ENCODE data around the gene LRRC30. TPM values are rescaled to one million over a fixed set of nuclear protein-coding genes. Genes with fewer than 3 reads are reported as not detected.

LRRC30 gene
- polyA plus RNA-seq, 1 donor (not counting 4 experiments of a cell fraction or from before 2014, with no cell fraction given) = not detected

- H3K9me3 ChIP-seq (ENCODE audit: control insufficient read depth, low read depth, low read length) = no peaks in the 10 kb centered on the region
- H3K36me3 ChIP-seq (ENCODE audit: control insufficient read depth in 2 of 2, extremely low read depth in 1 of 2, insufficient read depth in 2 of 2, low read length in 2 of 2) = no peaks in the 10 kb centered on the region
- no peaks in the 10 kb centered on the region for H3K27me3 ChIP-seq (ENCODE audit: control insufficient read depth, extremely low read depth, insufficient read depth, low read length)
- H3K4me3 ChIP-seq (ENCODE audit: control insufficient read depth in 2 of 3, extremely low read depth in 1 of 3, insufficient read depth in 2 of 3, low read depth in 1 of 3, low read length in 3 of 3) = no peak overlapping the region
- dilution Hi-C loops (cut with MboI; ENCODE audit: extremely low pct_ligation_motif_present, low sequenced_read_pairs) = no loop called here
- H2AFZ ChIP-seq (ENCODE audit: control insufficient read depth, low read length) = no peak overlapping the region
- H4K20me1 ChIP-seq (ENCODE audit: control insufficient read depth, extremely low read depth, insufficient read depth, low read length) = no peaks in the 10 kb centered on the region
- no peaks in the 10 kb centered on the region for H3K4me1 ChIP-seq (ENCODE audit: control insufficient read depth, extremely low read depth, insufficient read depth, low read length)
- no peaks in the 10 kb centered on the region for H3K79me2 ChIP-seq (ENCODE audit: control insufficient read depth, insufficient read depth, low read length)
- no peak overlapping the region for H3K9ac ChIP-seq (ENCODE audit: control insufficient read depth, extremely low read depth, insufficient read depth, low read length)
- no peak for DNase-seq (ENCODE audit: low read depth, low spot score)
- TF ChIP-seq EZH2 (IDR thresholded peaks at IDR 0.05; ENCODE audit: low read length) (no peak), CTCF (optimal IDR thresholded peaks at IDR 0.05 in 1 of 3, IDR thresholded peaks at IDR 0.05 in 1 of 3, conservative IDR thresholded peaks at IDR 0.05 in 1 of 3; ENCODE audit: extremely low read depth in 1 of 3, insufficient read depth in 2 of 3, low read length in 3 of 3) (no peak)
- no peaks in the 10 kb centered on the region for H3K9me1 ChIP-seq (ENCODE audit: control insufficient read depth, extremely low read depth, insufficient read depth, low read length)
- H3K27ac ChIP-seq (ENCODE audit: control insufficient read depth, insufficient read depth, low read length) = no peak overlapping the region
- FAIRE-seq = no peak
- H3K4me2 ChIP-seq (ENCODE audit: control insufficient read depth, extremely low read depth, insufficient read depth, low read depth, low read length) = no peak overlapping the region
These were observed 6.7 kb upstream of the LRRC30 start for GRCh38 chr18:7224198-7224597.

GRCh38 chr18:7232218-7232617 lies 1.3 kb downstream of the LRRC30 start:
- no peak for FAIRE-seq
- TF ChIP-seq CTCF (optimal IDR thresholded peaks at IDR 0.05 in 1 of 3, IDR thresholded peaks at IDR 0.05 in 1 of 3, conservative IDR thresholded peaks at IDR 0.05 in 1 of 3; ENCODE audit: extremely low read depth in 1 of 3, insufficient read depth in 2 of 3, low read length in 3 of 3) (no peak), EZH2 (IDR thresholded peaks at IDR 0.05; ENCODE audit: low read length) (no peak)
- H3K4me2 ChIP-seq (ENCODE audit: control insufficient read depth, extremely low read depth, insufficient read depth, low read depth, low read length) = no peak overlapping the region
- dilution Hi-C loops (cut with MboI; ENCODE audit: extremely low pct_ligation_motif_present, low sequenced_read_pairs) = no loop called here
- no peak overlapping the region for H2AFZ ChIP-seq (ENCODE audit: control insufficient read depth, low read length)
- H4K20me1 ChIP-seq (ENCODE audit: control insufficient read depth, extremely low read depth, insufficient read depth, low read length) = no peaks in the 10 kb centered on the region
- no peaks in the 10 kb centered on the region for H3K9me1 ChIP-seq (ENCODE audit: control insufficient read depth, extremely low read depth, insufficient read depth, low read length)
- H3K4me1 ChIP-seq (ENCODE audit: control insufficient read depth, extremely low read depth, insufficient read depth, low read length) = no peaks in the 10 kb centered on the region
- H3K36me3 ChIP-seq (ENCODE audit: control insufficient read depth in 2 of 2, extremely low read depth in 1 of 2, insufficient read depth in 2 of 2, low read length in 2 of 2) = no peaks in the 10 kb centered on the region
- no peak for DNase-seq (ENCODE audit: low read depth, low spot score)
- H3K9ac ChIP-seq (ENCODE audit: control insufficient read depth, extremely low read depth, insufficient read depth, low read length) = no peak overlapping the region
- H3K9me3 ChIP-seq (ENCODE audit: control insufficient read depth, low read depth, low read length) = no peaks in the 10 kb centered on the region
- H3K79me2 ChIP-seq (ENCODE audit: control insufficient read depth, insufficient read depth, low read length) = no peaks in the 10 kb centered on the region
- no peak overlapping the region for H3K4me3 ChIP-seq (ENCODE audit: control insufficient read depth in 2 of 3, extremely low read depth in 1 of 3, insufficient read depth in 2 of 3, low read depth in 1 of 3, low read length in 3 of 3)
- H3K27me3 ChIP-seq (ENCODE audit: control insufficient read depth, extremely low read depth, insufficient read depth, low read length) = no peaks in the 10 kb centered on the region
- no peak overlapping the region for H3K27ac ChIP-seq (ENCODE audit: control insufficient read depth, insufficient read depth, low read length)

Measured in keratinocyte (primary cell).